Measurements from ENCODE around the gene MAP3K5.
"Not testable (repeated sequence)": the region's sequence is repeated elsewhere in the genome, so short reads cannot be mapped to it uniquely, and the experiment has no call there.

Gene MAP3K5

GRCh38 chr6:136792410-136793262 lies at the start of gene MAP3K5:
Gene MAP3K5, minus strand, starts transcription at chr6:136792477. Its CDS starts 320 bp downstream, at chr6:136792157.
- peak; percentile 93 for DNase-seq (ENCODE audit: low spot score)

GRCh38 chr6:136840276-136841001 lies 48.2 kb upstream of the MAP3K5 start:
- DNase-seq (ENCODE audit: low spot score) = no peak

GRCh38 chr6:136831873-136832562 lies 39.7 kb upstream of the MAP3K5 start:
- no peak for DNase-seq (ENCODE audit: low spot score)

- DNase-seq (ENCODE audit: low spot score) = no peak
Measured at GRCh38 chr6:136826216-136826615, 33.9 kb upstream of the MAP3K5 start.

GRCh38 chr6:136823128-136823660 lies 30.9 kb upstream of the MAP3K5 start:
- no peak for DNase-seq (ENCODE audit: low spot score)

- peak; percentile 93 for DNase-seq (ENCODE audit: low spot score)
Measured at GRCh38 chr6:136822376-136823127, 30.3 kb upstream of the MAP3K5 start, which contains the start of gene PEX7. Gene PEX7, plus strand, starts transcription at chr6:136822592. Its CDS starts 74 bp downstream, at chr6:136822666.

GRCh38 chr6:136822046-136822375 lies 29.7 kb upstream of the MAP3K5 start:
- DNase-seq (ENCODE audit: low spot score) = no peak

- no peak for DNase-seq (ENCODE audit: low spot score)
Measured at GRCh38 chr6:136820561-136820960, 28.3 kb upstream of the MAP3K5 start.

GRCh38 chr6:136816656-136817055 lies 24.4 kb upstream of the MAP3K5 start:
- no peak for DNase-seq (ENCODE audit: low spot score)

GRCh38 chr6:136815608-136816007 lies 23.3 kb upstream of the MAP3K5 start:
- DNase-seq (ENCODE audit: low spot score) = not testable (repeated sequence)

GRCh38 chr6:136812174-136812573 lies 19.9 kb upstream of the MAP3K5 start:
- DNase-seq (ENCODE audit: low spot score) = no peak

GRCh38 chr6:136811272-136811671 lies 19.0 kb upstream of the MAP3K5 start:
- DNase-seq (ENCODE audit: low spot score) = no peak

- DNase-seq (ENCODE audit: low spot score) = no peak
Measured at GRCh38 chr6:136809091-136809860, 17.0 kb upstream of the MAP3K5 start.

- DNase-seq (ENCODE audit: low spot score) = no peak
Measured at GRCh38 chr6:136803608-136804007, 11.3 kb upstream of the MAP3K5 start.

- no peak for DNase-seq (ENCODE audit: low spot score)
Measured at GRCh38 chr6:136801581-136801980, 9.3 kb upstream of the MAP3K5 start.

- DNase-seq (ENCODE audit: low spot score) = no peak
Measured at GRCh38 chr6:136798044-136798443, 5.8 kb upstream of the MAP3K5 start.

GRCh38 chr6:136795996-136796395 lies 3.7 kb upstream of the MAP3K5 start:
- DNase-seq (ENCODE audit: low spot score) = no peak

GRCh38 chr6:136795386-136795785 lies 3.1 kb upstream of the MAP3K5 start:
- DNase-seq (ENCODE audit: low spot score) = no peak

- no peak for DNase-seq (ENCODE audit: low spot score)
Measured at GRCh38 chr6:136793363-136793762, 1.1 kb upstream of the MAP3K5 start.

- no peak for DNase-seq (ENCODE audit: low spot score)
Measured at GRCh38 chr6:136792095-136792409, 225 bp downstream of the MAP3K5 start.

Measured in activated CD4-positive, alpha-beta T cell treated with anti-CD3 and anti-CD28 coated beads, Interleukin-2, Interleukin-4, amounts not matched to agents 100 ng/mL and 50 ng/mL, durations not matched to agents 16 hours and 8 hours (primary cell).